H9 (cell line): ENCODE measurements around the gene C6orf52. TPM values are rescaled to one million over a fixed set of nuclear protein-coding genes. Genes with fewer than 3 reads are reported as not detected.

ENCODE experiments used
- DNase-seq: peaks from one replicate; pipeline ENCODE4 v3.0.0-alpha.2; 2017
- H2AFZ ChIP-seq: one replicate; pipeline ENCODE4 v1.6.1; 2013; ENCODE audit warnings: mild to moderate bottlenecking, low read length, control low read depth, moderate library complexity
- H2AK5ac ChIP-seq: 2 replicates; pipeline ENCODE4 v1.6.1; 2013; ENCODE audit warnings: low read length, control low read depth, mixed read lengths; ENCODE audit not compliant: insufficient read length
- H2BK120ac ChIP-seq: one replicate; pipeline ENCODE4 v1.6.1; 2013; ENCODE audit warnings: low read depth, mild to moderate bottlenecking, low read length, control low read depth, inconsistent platforms; ENCODE audit not compliant: poor library complexity, severe bottlenecking
- H2BK12ac ChIP-seq: 2 replicates; pipeline ENCODE4 v1.6.1; 2013; ENCODE audit warnings: low read length, control low read depth, mixed read lengths, low read depth; ENCODE audit not compliant: insufficient read length
- H2BK15ac ChIP-seq: 2 replicates; pipeline ENCODE4 v1.6.1; 2013; ENCODE audit warnings: low read depth, low read length, control low read depth
- H2BK20ac ChIP-seq: one replicate; pipeline ENCODE4 v1.6.1; 2013; ENCODE audit warnings: low read depth, mild to moderate bottlenecking, low read length, control low read depth, inconsistent platforms; ENCODE audit not compliant: poor library complexity, severe bottlenecking
- H2BK5ac ChIP-seq: 2 replicates; pipeline ENCODE4 v1.6.1; 2013; ENCODE audit warnings: low read length, control low read depth, mixed read lengths; ENCODE audit not compliant: insufficient read length
- H3K14ac ChIP-seq: 2 replicates; pipeline ENCODE4 v1.6.1; 2013; ENCODE audit warnings: low read length, control low read depth; ENCODE audit not compliant: insufficient read depth
- H3K18ac ChIP-seq: 2 replicates; pipeline ENCODE4 v1.6.1; 2013; ENCODE audit warnings: low read depth, mild to moderate bottlenecking, mixed read lengths, low read length, control low read depth; ENCODE audit not compliant: insufficient read length
- H3K23ac ChIP-seq: 2 replicates; pipeline ENCODE4 v1.6.1; 2013; ENCODE audit warnings: low read length, control low read depth, mixed read lengths, low read depth; ENCODE audit not compliant: insufficient read length
- H3K23me2 ChIP-seq: 2 replicates; pipeline ENCODE4 v1.6.1; 2013; ENCODE audit warnings: low read depth, mild to moderate bottlenecking, mixed read lengths, low read length, control low read depth; ENCODE audit not compliant: insufficient read length, poor library complexity, severe bottlenecking
- H3K27ac ChIP-seq: 2 replicates; pipeline ENCODE4 v1.5.1; 2013; ENCODE audit warnings: low read length, control low read depth, mixed read lengths, low read depth; ENCODE audit not compliant: insufficient read length
- H3K27me3 ChIP-seq: 2 replicates; pipeline ENCODE4 v1.6.1; 2013; ENCODE audit warnings: low read length, control low read depth, inconsistent platforms; ENCODE audit not compliant: insufficient read depth
- H3K4ac ChIP-seq: 2 replicates; pipeline ENCODE4 v1.6.1; 2013; ENCODE audit warnings: low read depth, mild to moderate bottlenecking, control low read depth, inconsistent platforms, low read length, moderate library complexity
- H3K4me1 ChIP-seq: 2 replicates; pipeline ENCODE4 v1.6.1; 2013; ENCODE audit warnings: low read length, control low read depth, inconsistent platforms; ENCODE audit not compliant: insufficient read depth
- H3K4me2 ChIP-seq: 2 replicates; pipeline ENCODE4 v1.6.1; 2013; ENCODE audit warnings: low read length, control low read depth, mixed read lengths; ENCODE audit not compliant: insufficient read length, insufficient read depth
- H3K56ac ChIP-seq: 2 replicates; pipeline ENCODE4 v1.6.1; 2013; ENCODE audit warnings: low read depth, mild to moderate bottlenecking, mixed read lengths, low read length, control low read depth; ENCODE audit not compliant: insufficient read length
- H3K79me1 ChIP-seq: 2 replicates; pipeline ENCODE4 v1.6.1; 2013; ENCODE audit warnings: low read depth, mild to moderate bottlenecking, moderate library complexity, low read length, control low read depth, inconsistent platforms; ENCODE audit not compliant: insufficient read depth, poor library complexity, severe bottlenecking
- H3K79me2 ChIP-seq: 2 replicates; pipeline ENCODE4 v1.6.1; 2013; ENCODE audit warnings: low read length, control low read depth, inconsistent platforms; ENCODE audit not compliant: insufficient read depth
- H3K9ac ChIP-seq: 2 replicates; pipeline ENCODE4 v1.6.1; 2013; ENCODE audit warnings: low read length, control low read depth, mixed read lengths; ENCODE audit not compliant: insufficient read length; ENCODE audit errors: extremely low read depth
- H3K9me3 ChIP-seq: one replicate; pipeline ENCODE4 v1.6.1; 2013; ENCODE audit warnings: low read depth, low read length, inconsistent platforms; ENCODE audit not compliant: control insufficient read depth
- H3T11ph ChIP-seq: one replicate; pipeline ENCODE4 v1.6.1; 2013; ENCODE audit warnings: mild to moderate bottlenecking, low read length, control low read depth, inconsistent platforms
- H4K20me1 ChIP-seq: one replicate; pipeline ENCODE4 v1.6.1; 2013; ENCODE audit not compliant: control insufficient read depth, insufficient read length, insufficient read depth
- H4K5ac ChIP-seq: 2 replicates; pipeline ENCODE4 v1.6.1; 2013; ENCODE audit warnings: low read depth, mild to moderate bottlenecking, mixed read lengths, low read length, control low read depth; ENCODE audit not compliant: insufficient read length
- H4K8ac ChIP-seq: replicated peaks from 2 replicates; pipeline ENCODE4 v1.6.1; 2013; ENCODE audit warnings: low read length, control low read depth, mixed read lengths, low read depth; ENCODE audit not compliant: insufficient read length
- H4K91ac ChIP-seq: 2 replicates; pipeline ENCODE4 v1.6.1; 2013; ENCODE audit warnings: low read depth, mild to moderate bottlenecking, moderate library complexity, mixed read lengths, low read length, control low read depth; ENCODE audit not compliant: insufficient read length
- H3K27ac Mint-ChIP-seq, 3 experiments: 2 replicates in 2 of 3; 3 replicates in 1 of 3; pipeline ENCODE4 v1.8.0; 2020 to 2021; ENCODE audit warnings: mixed read lengths in 3 of 3, mild to moderate bottlenecking in 1 of 3, moderate library complexity in 1 of 3
- H3K27me3 Mint-ChIP-seq: 2 replicates; pipeline ENCODE4 v1.8.0; 2021; ENCODE audit warnings: low read depth, mild to moderate bottlenecking, moderate library complexity, mixed read lengths
- H3K36me3 Mint-ChIP-seq, 3 experiments: 2 replicates in 2 of 3; 3 replicates in 1 of 3; pipeline ENCODE4 v1.8.0; 2020 to 2021; ENCODE audit warnings: low read depth in 3 of 3, mixed read lengths in 3 of 3; ENCODE audit not compliant: insufficient read depth in 1 of 3
- H3K4me1 Mint-ChIP-seq, 2 experiments: 2 replicates each; pipeline ENCODE4 v1.8.0; 2020; ENCODE audit warnings: mixed read lengths in 2 of 2
- H3K4me3 Mint-ChIP-seq, 2 experiments: 2 replicates in 1 of 2; 3 replicates in 1 of 2; pipeline ENCODE4 v1.8.0; 2020 to 2021; ENCODE audit warnings: mild to moderate bottlenecking in 2 of 2, mixed read lengths in 2 of 2, moderate library complexity in 1 of 2
- H3K9me3 Mint-ChIP-seq, 2 experiments: 2 replicates in 1 of 2; 3 replicates in 1 of 2; pipeline ENCODE4 v1.8.0; 2020; ENCODE audit warnings: mild to moderate bottlenecking in 2 of 2, mixed read lengths in 2 of 2, moderate library complexity in 1 of 2
- CTCF ChIP-seq: fragments of 200-600 bp; sonication (generic); conservative IDR thresholded peaks from 3 replicates; pipeline ENCODE4 v1.8.0; 2021; ENCODE audit warnings: antibody characterized with exemption, mild to moderate bottlenecking
- WGBS: extraction: QIAGEN DNeasy Blood & Tissue Kit; methylation state at CpG from one replicate; pipeline ENCODE4 v1.1.7; 2013; ENCODE audit warnings: missing lambda C conversion rate, low lambda C conversion rate, mixed read lengths; ENCODE audit not compliant: insufficient read length; ENCODE audit errors: extremely low coverage; 5-methylcytosine and 5-hydroxymethylcytosine counted together
- total RNA-seq: library from RNA; stranded (reverse); gene quantifications from 2 replicates; pipeline ENCODE4 v1.2.1, GENCODE V29; 2021

Gene C6orf52
- total RNA-seq, 1 experiment from 2014 or later: 1.8 TPM

GRCh38 chr6:10621847-10622246 is 72.6 kb downstream of the C6orf52 start:
- Histone ChIP-seq H3K23me2 (no peaks in the 10 kb centered on the region), H3K56ac (no peak overlapping the region), H3K18ac (no peak overlapping the region), H4K91ac (no peak overlapping the region), H3K27ac (no peak overlapping the region), H2AFZ (no peak overlapping the region), H3K14ac (no peak overlapping the region), H3K4ac (no peak overlapping the region), H3K79me2 (peaks cover 2% of the 10 kb centered on the region; the same call in 1 of the 2 replicates), H4K20me1 (no peaks in the 10 kb centered on the region), H3K4me2 (no peak overlapping the region), H2BK120ac (no peak overlapping the region), H2BK5ac (no peak overlapping the region), H3K4me1 (no peaks in the 10 kb centered on the region), H2BK15ac (no peak overlapping the region), H3K23ac (no peak overlapping the region), H4K8ac (no peak overlapping the region), H3K79me1 (peaks cover 7% of the 10 kb centered on the region), H2BK20ac (no peak overlapping the region), H3K9me3 (no peaks in the 10 kb centered on the region), H3K9ac (no peak overlapping the region), H3K27me3 (no peaks in the 10 kb centered on the region), H3T11ph (no peak overlapping the region), H4K5ac (no peak overlapping the region), H2BK12ac (no peak overlapping the region), H2AK5ac (no peak overlapping the region)
- Mint-ChIP-seq H3K4me1 (peaks cover 2% of the 10 kb centered on the region in 2 experiments), H3K36me3 (peaks cover 37 to 73% (median 68%) of the 10 kb centered on the region in 3 experiments), H3K27me3 (no peaks in the 10 kb centered on the region), H3K4me3 (no peak overlapping the region), H3K27ac (no peak overlapping the region), H3K9me3 (no peaks in the 10 kb centered on the region; a peak in 1 of 5 replicates)
- peak; percentile 54; the same call in 2 of the 3 replicates for TF ChIP-seq CTCF
- peak; percentile 43 for DNase-seq
- no CpG with 5 or more reads among the region's 4 CpGs for WGBS

Other genes with a start within 250 kb of the C6orf52 start
- gene GCNT2, start 173.3 kb downstream of the C6orf52 start, total RNA-seq: 41.3 and 41.7 TPM in 2 replicates
- 43.6 and 44.8 TPM in 2 replicates for gene PAK1IP1, start 356 bp upstream of the C6orf52 start, total RNA-seq
- 94.4 and 104 TPM in 2 replicates for gene TMEM14C, start 28.5 kb upstream of the C6orf52 start, total RNA-seq
- 104 and 107 TPM in 2 replicates for gene TMEM14B, start 53.2 kb upstream of the C6orf52 start, total RNA-seq
- 0.20 TPM in 2 replicates for gene MAK, start 143.9 kb upstream of the C6orf52 start, total RNA-seq
- gene GCM2, start 187.4 kb upstream of the C6orf52 start, total RNA-seq: 0.11 and 0.15 TPM in 2 replicates
- 3.5 and 4.3 TPM in 2 replicates for gene SYCP2L, start 192.4 kb upstream of the C6orf52 start, total RNA-seq